Neuron (in vitro differentiated cells): Measurements from ENCODE around the gene PAPPA2.
"Not testable (repeated sequence)": the region's sequence is repeated elsewhere in the genome, so short reads cannot be mapped to it uniquely, and the experiment has no call there.

Experiments
- H2AFZ ChIP-seq: one replicate; pipeline ENCODE4 v1.6.1; 2013; ENCODE audit warnings: low read depth, mild to moderate bottlenecking, inconsistent platforms, low read length, moderate library complexity
- H3K27me3 ChIP-seq: one replicate; pipeline ENCODE4 v1.6.1; 2013; ENCODE audit warnings: low read length; ENCODE audit not compliant: insufficient read depth
- H3K36me3 ChIP-seq: one replicate; pipeline ENCODE4 v1.6.1; 2013; ENCODE audit warnings: low read length; ENCODE audit not compliant: insufficient read depth
- H3K4me1 ChIP-seq: one replicate; pipeline ENCODE4 v1.6.1; 2013; ENCODE audit warnings: low read length; ENCODE audit not compliant: insufficient read depth
- H3K4me3 ChIP-seq: 2 replicates; pipeline ENCODE4 v1.5.1; 2013; ENCODE audit warnings: mild to moderate bottlenecking, low read length, moderate library complexity
- H3K9me3 ChIP-seq: one replicate; pipeline ENCODE4 v1.6.1; 2013; ENCODE audit warnings: low read length

The PAPPA2 gene

GRCh38 chr1:176605176-176605575 lies 142.2 kb downstream of the PAPPA2 start:
- Histone ChIP-seq H3K27me3 (no peaks in the 10 kb centered on the region), H3K36me3 (no peaks in the 10 kb centered on the region), H3K4me3 (no peak overlapping the region), H2AFZ (no peak overlapping the region), H3K9me3 (no peaks in the 10 kb centered on the region), H3K4me1 (no peaks in the 10 kb centered on the region)

GRCh38 chr1:176609556-176610408 lies 146.8 kb downstream of the PAPPA2 start:
- no peaks in the 10 kb centered on the region for H3K4me1 ChIP-seq
- H3K4me3 ChIP-seq = no peak overlapping the region
- no peaks in the 10 kb centered on the region for H3K27me3 ChIP-seq
- no peak overlapping the region for H2AFZ ChIP-seq
- no peaks in the 10 kb centered on the region for H3K36me3 ChIP-seq
- H3K9me3 ChIP-seq = no peaks in the 10 kb centered on the region

GRCh38 chr1:176612791-176613190 lies 149.8 kb downstream of the PAPPA2 start:
- H3K36me3 ChIP-seq = no peaks in the 10 kb centered on the region
- H3K27me3 ChIP-seq = no peaks in the 10 kb centered on the region
- H3K9me3 ChIP-seq = no peaks in the 10 kb centered on the region
- no peak overlapping the region for H3K4me3 ChIP-seq
- no peaks in the 10 kb centered on the region for H3K4me1 ChIP-seq
- H2AFZ ChIP-seq = no peak overlapping the region

- no peak overlapping the region for H3K4me3 ChIP-seq
- H3K4me1 ChIP-seq = no peaks in the 10 kb centered on the region
- H3K9me3 ChIP-seq = no peaks in the 10 kb centered on the region
- no peak overlapping the region for H2AFZ ChIP-seq
- no peaks in the 10 kb centered on the region for H3K36me3 ChIP-seq
- H3K27me3 ChIP-seq = no peaks in the 10 kb centered on the region
Measured at GRCh38 chr1:176617881-176618280, 154.9 kb downstream of the PAPPA2 start.

GRCh38 chr1:176619261-176619660 lies 156.3 kb downstream of the PAPPA2 start:
- no peak overlapping the region for H3K4me3 ChIP-seq
- no peaks in the 10 kb centered on the region for H3K27me3 ChIP-seq
- no peaks in the 10 kb centered on the region for H3K36me3 ChIP-seq
- H2AFZ ChIP-seq = no peak overlapping the region
- no peaks in the 10 kb centered on the region for H3K4me1 ChIP-seq
- H3K9me3 ChIP-seq = no peaks in the 10 kb centered on the region

GRCh38 chr1:176625365-176625764 lies 162.4 kb downstream of the PAPPA2 start:
- Histone ChIP-seq H3K36me3 (no peaks in the 10 kb centered on the region), H2AFZ (no peak overlapping the region), H3K9me3 (no peaks in the 10 kb centered on the region), H3K4me1 (no peaks in the 10 kb centered on the region), H3K4me3 (no peak overlapping the region), H3K27me3 (no peaks in the 10 kb centered on the region)

- Histone ChIP-seq H3K27me3 (no peaks in the 10 kb centered on the region), H3K4me3 (no peak overlapping the region), H3K36me3 (no peaks in the 10 kb centered on the region), H2AFZ (no peak overlapping the region), H3K9me3 (no peaks in the 10 kb centered on the region), H3K4me1 (no peaks in the 10 kb centered on the region)
Measured at GRCh38 chr1:176626572-176627061, 163.6 kb downstream of the PAPPA2 start.

- no peaks in the 10 kb centered on the region for H3K4me1 ChIP-seq
- no peak overlapping the region for H3K4me3 ChIP-seq
- H3K36me3 ChIP-seq = no peaks in the 10 kb centered on the region
- H3K9me3 ChIP-seq = no peaks in the 10 kb centered on the region
- no peak overlapping the region for H2AFZ ChIP-seq
- H3K27me3 ChIP-seq = no peaks in the 10 kb centered on the region
Measured at GRCh38 chr1:176628775-176629174, 165.8 kb downstream of the PAPPA2 start.

GRCh38 chr1:176634733-176635132 lies 171.8 kb downstream of the PAPPA2 start:
- not testable (repeated sequence) for H3K36me3 ChIP-seq, H3K4me1 ChIP-seq, H3K9me3 ChIP-seq, H3K27me3 ChIP-seq, H3K4me3 ChIP-seq, H2AFZ ChIP-seq

- no peaks in the 10 kb centered on the region for H3K9me3 ChIP-seq
- no peak overlapping the region for H3K4me3 ChIP-seq
- H3K36me3 ChIP-seq = no peaks in the 10 kb centered on the region
- H3K4me1 ChIP-seq = no peaks in the 10 kb centered on the region
- no peak overlapping the region for H2AFZ ChIP-seq
- no peaks in the 10 kb centered on the region for H3K27me3 ChIP-seq
Measured at GRCh38 chr1:176638713-176639526, 175.9 kb downstream of the PAPPA2 start.

GRCh38 chr1:176643536-176643935 lies 180.6 kb downstream of the PAPPA2 start:
- Histone ChIP-seq H3K4me3 (no peak overlapping the region), H3K27me3 (no peaks in the 10 kb centered on the region), H3K36me3 (no peaks in the 10 kb centered on the region), H3K9me3 (no peaks in the 10 kb centered on the region), H2AFZ (no peak overlapping the region), H3K4me1 (no peaks in the 10 kb centered on the region)

GRCh38 chr1:176648556-176648955 lies 185.6 kb downstream of the PAPPA2 start:
- no peaks in the 10 kb centered on the region for H3K4me1 ChIP-seq
- no peaks in the 10 kb centered on the region for H3K36me3 ChIP-seq
- no peaks in the 10 kb centered on the region for H3K9me3 ChIP-seq
- no peak overlapping the region for H3K4me3 ChIP-seq
- H3K27me3 ChIP-seq = no peaks in the 10 kb centered on the region
- no peak overlapping the region for H2AFZ ChIP-seq

GRCh38 chr1:176656257-176656995 lies 193.5 kb downstream of the PAPPA2 start:
- Histone ChIP-seq H3K36me3 (no peaks in the 10 kb centered on the region), H3K27me3 (no peaks in the 10 kb centered on the region), H3K4me3 (no peak overlapping the region), H3K9me3 (no peaks in the 10 kb centered on the region), H3K4me1 (no peaks in the 10 kb centered on the region), H2AFZ (no peak overlapping the region)
